Occipital lobe (tissue), 2 donors: ENCODE measurements around the gene AKAP12. TPM values are rescaled to one million over a fixed set of nuclear protein-coding genes. Genes with fewer than 3 reads are reported as not detected.
"Not testable (repeated sequence)": the region's sequence is repeated elsewhere in the genome, so short reads cannot be mapped to it uniquely, and the experiment has no call there.

Experiments
- DNase-seq: peaks from one replicate; lab custom pipeline; 2025; lab: John Stamatoyannopoulos, UW
- total RNA-seq: library from RNA; depleted of rRNA; stranded (reverse); fragments of >200 nt; gene quantifications from one replicate; pipeline ENCODE4 v1.2.3, GENCODE V29; 2014

AKAP12 gene
- total RNA-seq, 1 donor from 2014 or later = 42.9 TPM

DNA sequence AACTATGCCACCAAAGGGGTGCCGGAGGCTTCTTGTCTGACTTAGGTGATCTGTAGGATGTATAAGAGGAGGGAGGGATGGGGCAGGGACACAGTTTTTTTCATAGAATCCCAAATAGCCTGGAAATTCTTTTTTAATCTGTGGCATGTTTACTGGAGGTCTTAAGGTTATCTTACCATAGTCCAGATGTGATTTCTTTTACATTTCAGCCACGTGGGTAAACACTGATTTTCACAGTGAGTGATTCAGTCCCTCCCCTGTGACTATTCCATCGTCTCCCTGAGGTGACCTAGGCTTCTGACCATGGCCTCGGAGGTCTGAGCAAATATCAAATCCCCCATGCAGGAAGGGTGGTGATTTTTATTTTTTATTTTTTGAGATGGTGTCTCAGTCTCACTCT is 67.7 kb downstream of the AKAP12 start:
- DNase-seq = no peak

DNA sequence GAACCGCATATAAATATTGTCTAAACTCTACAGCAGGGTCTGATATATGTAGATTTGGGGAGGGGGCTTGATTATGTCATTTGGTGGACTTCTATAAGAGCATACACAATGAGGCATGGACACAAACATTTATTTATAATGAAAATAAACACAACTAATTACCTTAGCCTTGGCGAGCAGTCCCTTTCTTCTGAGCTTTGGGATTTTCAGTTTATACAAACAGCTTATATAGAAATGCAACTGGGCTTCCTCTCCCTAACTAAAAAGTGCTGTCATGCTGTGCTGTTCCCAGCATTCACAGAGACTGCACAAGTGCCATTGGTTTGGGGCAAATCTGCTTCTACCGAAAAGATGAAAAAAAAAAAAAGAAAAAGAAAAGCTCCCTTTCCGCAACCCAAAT is 69.9 kb downstream of the AKAP12 start:
- no peak for DNase-seq

DNA sequence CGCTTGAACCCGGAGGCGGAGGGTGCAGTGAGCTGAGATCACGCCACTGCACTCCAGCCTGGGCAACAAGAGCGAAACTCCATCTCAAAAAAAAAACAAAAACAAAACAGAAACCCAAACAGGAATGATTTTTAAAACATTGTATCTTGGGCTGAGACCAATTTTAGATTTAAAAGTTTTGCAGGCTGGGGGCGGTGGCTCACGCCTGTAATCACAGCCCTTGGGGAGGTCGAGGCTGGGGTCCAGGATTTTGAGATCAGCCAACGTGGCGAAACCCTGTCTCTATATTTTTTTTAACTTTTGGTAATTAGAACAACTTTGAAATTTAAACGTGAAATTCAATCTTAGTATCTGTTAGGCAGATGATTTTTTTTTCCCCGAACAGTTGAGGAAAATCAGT is 70.5 kb downstream of the AKAP12 start:
- no peak for DNase-seq

DNA sequence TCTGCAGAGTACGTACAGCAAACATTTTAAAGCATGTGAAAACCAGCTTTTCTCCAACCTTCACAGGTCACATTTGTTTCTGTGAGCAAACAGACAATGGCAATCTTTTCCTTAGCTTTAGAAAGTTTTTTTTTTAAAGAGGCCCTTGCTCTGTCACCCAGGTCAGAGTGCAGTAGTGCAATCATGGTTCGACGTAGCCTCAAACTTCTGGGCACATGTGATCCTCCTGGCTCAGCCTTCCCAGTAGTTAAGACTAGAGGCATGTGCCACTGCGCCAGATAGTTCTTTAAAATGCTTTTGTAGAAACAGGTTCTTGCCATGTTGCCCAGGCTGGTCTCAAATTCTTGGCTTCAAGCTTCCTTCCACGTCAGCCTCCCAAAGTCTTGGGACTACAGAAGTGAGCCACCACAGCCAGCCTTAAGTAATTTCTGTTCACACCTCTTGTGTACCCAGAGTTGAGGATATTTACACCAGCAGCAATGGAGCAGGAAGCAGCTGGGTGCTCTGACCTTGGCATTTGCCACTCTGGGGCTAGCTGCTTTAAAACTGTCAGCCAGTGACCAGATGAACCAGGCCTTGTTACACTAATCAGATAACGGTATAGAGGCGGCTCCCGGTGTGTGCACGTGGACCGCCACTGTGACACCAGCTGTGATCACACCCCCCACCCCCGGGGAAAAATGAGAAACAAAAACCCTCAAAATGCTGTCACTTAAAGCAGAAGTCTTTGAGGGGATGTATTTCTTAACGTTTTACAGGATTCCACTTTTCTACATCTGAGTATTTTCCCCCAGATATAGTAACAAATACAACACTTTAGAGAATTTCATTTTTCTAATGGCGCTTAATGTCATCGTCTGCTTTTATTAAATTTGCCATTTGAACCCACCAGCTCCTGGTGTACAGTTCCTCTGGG is 71.3 kb downstream of the AKAP12 start:
- no peak for DNase-seq

DNA sequence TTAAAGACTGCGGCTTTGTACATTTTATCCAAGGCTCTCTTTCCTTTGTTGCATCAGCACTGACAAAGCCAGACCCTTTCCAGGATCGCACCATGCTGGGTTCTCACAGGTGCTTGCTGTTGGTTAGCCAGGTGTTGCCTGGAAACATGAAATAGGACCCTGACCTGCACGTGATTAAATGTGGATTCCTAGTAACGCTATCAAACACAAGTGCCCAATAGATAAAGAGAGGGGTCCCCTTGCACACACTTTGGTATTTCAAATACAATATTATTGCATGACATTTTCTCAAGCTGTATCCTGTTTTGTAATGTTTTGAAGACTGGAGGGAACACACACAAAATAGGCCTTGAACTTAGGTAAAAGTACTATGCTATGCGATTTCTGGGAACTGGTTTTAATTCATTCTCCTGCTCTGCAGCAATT is 73.3 kb downstream of the AKAP12 start:
- DNase-seq = no peak

- not testable (repeated sequence) for DNase-seq
Measured at GRCh38 chr6:151315661-151316060, 75.9 kb downstream of the AKAP12 start.

GRCh38 chr6:151317103-151317994 is 77.6 kb downstream of the AKAP12 start:
- no peak for DNase-seq

- no peak for DNase-seq
Measured at GRCh38 chr6:151317995-151318365, 78.2 kb downstream of the AKAP12 start.

DNA sequence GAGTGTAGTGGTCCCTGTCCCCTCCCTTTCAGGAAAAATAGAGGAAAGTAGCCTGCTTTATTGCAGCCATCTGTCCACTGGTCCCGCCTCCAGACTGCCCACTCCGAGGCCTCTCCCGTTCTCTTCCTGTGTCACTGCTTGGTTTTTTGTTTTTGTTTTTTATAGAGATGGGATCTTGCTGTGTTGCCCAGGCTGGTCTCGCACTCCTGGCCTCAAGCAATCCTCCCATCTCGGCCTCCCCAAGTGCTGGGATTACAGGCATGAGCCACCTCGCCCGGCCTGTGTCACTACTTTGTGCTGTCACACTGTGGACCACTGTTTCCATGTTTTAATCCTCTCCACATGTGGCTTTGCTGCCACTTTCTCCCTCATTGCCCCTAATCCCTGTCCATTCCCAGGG is 80.4 kb downstream of the AKAP12 start:
- DNase-seq = no peak

DNA sequence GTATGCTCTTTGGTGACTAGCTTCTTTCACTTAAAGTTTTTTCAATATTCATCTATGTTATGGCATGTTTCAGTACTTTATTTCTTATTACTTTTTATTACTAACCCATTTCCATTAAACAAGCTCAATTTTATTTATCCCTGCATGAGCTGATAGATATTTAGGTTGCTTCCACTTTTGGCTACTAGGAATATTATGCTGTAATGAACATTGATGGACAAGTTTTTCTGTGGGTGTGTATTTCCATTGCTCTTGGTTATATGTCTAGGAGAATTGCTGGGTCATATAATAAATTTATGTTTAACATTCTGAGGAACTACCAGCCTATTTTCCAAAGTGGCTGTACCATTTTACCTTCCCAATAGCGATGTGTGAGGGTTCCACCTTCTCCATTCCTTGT is 81.7 kb downstream of the AKAP12 start:
- no peak for DNase-seq

- DNase-seq = no peak
Measured at GRCh38 chr6:151322570-151322969, 82.8 kb downstream of the AKAP12 start.

DNA sequence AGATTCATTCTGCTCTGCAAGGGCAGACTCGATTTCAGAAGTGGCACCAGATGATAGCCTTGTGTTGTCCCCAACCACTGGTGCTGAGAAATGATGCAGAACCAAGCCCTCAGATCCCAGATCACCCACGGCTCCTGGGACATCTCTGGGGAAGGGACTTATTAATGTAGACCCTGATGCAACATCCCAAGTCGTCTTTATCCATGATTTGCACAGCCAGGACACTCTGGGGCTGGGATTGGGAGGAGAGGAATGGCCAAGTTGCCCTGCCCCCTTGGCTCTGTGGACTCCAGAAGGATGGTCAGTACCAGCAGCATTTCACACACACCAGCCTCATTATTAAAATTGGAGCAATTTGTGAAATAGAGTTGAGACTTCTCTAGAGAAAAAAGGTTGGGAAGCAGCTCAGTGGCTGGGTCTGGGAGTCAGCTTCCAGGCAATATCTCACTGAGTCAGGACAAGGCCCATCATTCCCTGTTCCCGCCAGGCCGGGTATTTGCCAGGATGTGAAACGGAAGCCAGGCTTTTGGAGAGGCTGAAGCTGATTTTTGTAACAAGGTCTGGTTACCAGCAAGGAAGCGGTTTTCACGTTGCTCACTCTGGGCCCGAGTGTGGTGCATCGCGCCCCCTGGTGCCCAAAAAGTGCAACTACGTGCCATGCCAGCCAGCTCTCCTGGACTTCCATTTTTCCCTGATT is 84.2 kb downstream of the AKAP12 start:
- DNase-seq = peak; percentile 75

DNA sequence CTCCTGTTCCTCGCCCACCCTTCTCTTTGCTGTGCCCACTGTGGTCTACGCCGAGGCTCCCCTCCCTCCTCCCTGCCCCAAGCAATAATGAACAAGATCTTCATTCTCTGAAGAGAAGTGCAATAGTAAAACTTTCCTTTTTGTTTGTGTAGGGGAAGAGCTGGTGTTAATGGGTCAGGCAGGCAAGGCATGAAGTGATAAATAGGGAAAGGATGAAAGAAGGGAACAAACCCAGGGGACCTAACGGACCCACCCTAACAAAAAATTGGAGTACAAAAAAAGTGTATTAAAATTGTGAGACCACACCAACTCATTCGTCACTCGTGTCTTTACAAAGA is 84.7 kb downstream of the AKAP12 start:
- DNase-seq = no peak

DNA sequence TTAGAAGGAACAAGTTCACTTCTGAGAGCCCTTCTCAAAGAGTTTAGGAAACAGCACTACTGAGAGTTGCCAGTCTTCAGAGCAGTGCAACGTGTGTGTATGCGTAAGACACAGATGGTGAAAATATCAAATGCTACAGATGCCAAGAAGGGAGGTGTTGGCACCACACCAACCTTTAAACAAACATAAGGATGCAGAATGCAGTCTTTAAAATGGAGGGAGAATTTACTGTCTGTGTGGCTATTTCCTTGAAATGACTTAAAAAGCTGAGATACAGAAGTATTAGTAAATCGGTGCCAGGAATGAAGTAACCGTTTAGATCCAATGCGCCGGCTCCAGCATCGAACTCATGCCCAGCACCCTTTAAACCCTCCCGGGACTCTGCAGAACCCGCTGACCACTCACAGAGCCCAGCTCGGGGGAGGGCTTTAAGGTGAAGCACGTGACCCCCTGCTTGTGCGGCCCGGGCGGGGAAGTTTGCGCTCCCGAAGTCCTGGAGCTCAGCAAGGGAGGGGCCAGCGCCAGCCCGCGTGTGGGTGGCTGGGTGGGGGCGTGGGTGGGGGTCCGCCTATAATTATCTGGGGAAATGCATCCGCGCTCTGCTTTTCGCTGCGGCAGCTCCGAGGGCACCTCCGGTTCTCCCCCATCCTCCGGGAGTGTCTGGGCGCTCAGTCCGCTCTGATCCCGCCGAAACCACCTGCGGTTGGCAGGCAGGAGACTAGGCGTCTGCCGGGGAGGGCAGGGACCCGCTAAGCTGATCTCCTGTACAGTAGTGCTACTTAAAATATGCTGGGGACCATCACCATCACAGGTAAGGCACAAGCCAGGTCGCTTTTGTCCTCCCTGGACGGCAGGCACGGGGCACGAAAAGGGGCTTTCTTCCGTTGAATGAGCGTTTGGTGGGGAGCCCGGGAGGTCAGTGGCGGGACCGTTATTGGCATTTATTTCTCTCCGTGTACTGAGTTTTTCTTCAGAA is 85.6 kb downstream of the AKAP12 start:
- no peak for DNase-seq

DNA sequence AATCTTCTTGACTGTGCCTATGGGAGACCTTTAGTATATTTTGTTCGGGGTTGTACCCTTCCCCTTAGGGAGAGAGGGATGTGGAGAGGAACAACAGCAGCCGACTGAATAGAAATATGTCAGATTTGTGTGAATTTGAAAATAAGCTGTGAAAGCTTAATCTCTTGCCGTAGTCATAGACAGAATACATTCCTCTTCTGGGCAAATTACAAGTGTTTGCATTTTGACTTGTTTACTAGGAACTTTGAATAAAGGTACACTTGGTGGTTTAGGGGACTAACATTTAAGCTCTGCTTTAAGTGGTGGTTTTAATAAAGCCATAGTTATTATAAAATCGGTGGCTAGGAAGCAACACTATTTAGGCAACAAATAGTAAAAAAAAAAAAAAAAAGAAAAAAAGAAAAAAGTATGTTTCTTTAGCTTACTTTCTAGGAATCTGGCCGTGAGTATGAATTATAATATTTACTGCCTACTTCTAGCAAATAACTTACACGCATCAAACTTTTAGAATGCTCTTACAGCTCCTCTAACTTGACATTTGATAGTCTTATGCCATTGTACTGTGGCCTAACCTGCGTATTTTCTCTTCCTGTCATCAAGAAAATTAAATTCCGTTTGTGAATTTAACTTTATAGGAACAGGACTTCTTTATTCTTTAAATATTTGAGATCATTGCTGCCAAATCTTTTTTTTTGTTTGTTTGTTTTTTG is 86.5 kb downstream of the AKAP12 start:
- no peak for DNase-seq

- no peak for DNase-seq
Measured at GRCh38 chr6:151327101-151327500, 87.3 kb downstream of the AKAP12 start.

GRCh38 chr6:151330130-151330696 is 90.4 kb downstream of the AKAP12 start:
- no peak for DNase-seq

DNA sequence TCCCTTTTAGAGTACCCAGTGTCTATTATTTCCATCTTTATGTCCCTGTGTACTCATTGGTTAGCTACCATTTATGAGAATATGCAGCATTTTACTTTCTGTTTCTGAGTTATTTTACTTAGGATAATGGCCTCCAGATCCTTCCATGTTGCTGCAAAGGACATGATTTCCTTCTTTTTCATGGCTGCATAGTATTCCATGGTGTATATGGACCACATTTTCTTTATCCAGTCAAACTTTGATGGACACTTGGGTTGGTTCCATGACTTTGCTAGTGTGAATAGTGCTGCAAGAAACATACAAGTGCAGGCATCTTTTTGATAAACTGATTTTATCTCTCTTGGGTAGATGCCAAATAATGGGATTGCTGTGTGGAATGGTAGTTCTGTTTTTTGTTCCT is 96.2 kb downstream of the AKAP12 start:
- no peak for DNase-seq

- no peak for DNase-seq
Measured at GRCh38 chr6:151338651-151339200, 99.0 kb downstream of the AKAP12 start.
